IMR-90 (cell line): Measurements from ENCODE around the gene SPAG9.

Experiments
- BHLHE40 ChIP-seq: fragments of 150-350 bp; IDR thresholded peaks from 2 replicates; pipeline ENCODE4 v1.6.1; 2016; ENCODE audit warnings: mild to moderate bottlenecking, low read depth, low read length
- CEBPB ChIP-seq: IDR thresholded peaks from 2 replicates; pipeline ENCODE4 v1.6.1; 2012; ENCODE audit warnings: low read depth, low read length, improper control_type of control experiment
- CTCF ChIP-seq: conservative IDR thresholded peaks from 2 replicates; pipeline ENCODE4 v1.5.1; 2012; ENCODE audit warnings: mild to moderate bottlenecking, low read depth, low read length, improper control_type of control experiment
- MAZ ChIP-seq: IDR thresholded peaks from 2 replicates; pipeline ENCODE4 v1.6.1; 2012; ENCODE audit warnings: low read depth, mild to moderate bottlenecking, low read length, improper control_type of control experiment, moderate library complexity, borderline replicate concordance
- MXI1 ChIP-seq: IDR thresholded peaks from 2 replicates; pipeline ENCODE4 v1.6.1; 2012; ENCODE audit warnings: low read depth, mild to moderate bottlenecking, low read length, moderate library complexity, borderline replicate concordance
- NFE2L2 ChIP-seq: fragments of 150-350 bp; IDR thresholded peaks from 2 replicates; pipeline ENCODE4 v1.6.1; 2016; ENCODE audit warnings: low read depth, mild to moderate bottlenecking, low read length
- POLR2A ChIP-seq: IDR thresholded peaks from 2 replicates; pipeline ENCODE4 v1.6.1; 2012; ENCODE audit warnings: mild to moderate bottlenecking, low read depth, low read length
- RAD21 ChIP-seq: IDR thresholded peaks from 2 replicates; pipeline ENCODE4 v1.6.1; 2012; ENCODE audit warnings: low read length, improper control_type of control experiment
- RCOR1 ChIP-seq: IDR thresholded peaks from 2 replicates; pipeline ENCODE4 v1.6.1; 2012; ENCODE audit warnings: mild to moderate bottlenecking, low read length, improper control_type of control experiment; ENCODE audit not compliant: insufficient replicate concordance
- SMC3 ChIP-seq: fragments of 150-350 bp; IDR thresholded peaks from 2 replicates; pipeline ENCODE4 v1.6.1; 2016; ENCODE audit warnings: low read depth, mild to moderate bottlenecking, antibody characterized with exemption, low read length, moderate library complexity
- USF2 ChIP-seq: fragments of 150-350 bp; IDR thresholded peaks from 2 replicates; pipeline ENCODE4 v1.6.1; 2017; ENCODE audit warnings: mild to moderate bottlenecking, antibody characterized with exemption, low read length, low read depth

- no peak for TF ChIP-seq BHLHE40
- no peak for TF ChIP-seq CEBPB
- no peak for TF ChIP-seq CTCF
- no peak for TF ChIP-seq POLR2A
- no peak for TF ChIP-seq MAZ
- no peak for TF ChIP-seq RAD21
- no peak for TF ChIP-seq MXI1
- no peak for TF ChIP-seq USF2
- TF ChIP-seq RCOR1 = no peak
- TF ChIP-seq NFE2L2 = no peak
- TF ChIP-seq SMC3 = no peak
Observed at GRCh38 chr17:50922107-50922506, 198.6 kb downstream of the SPAG9 start.
